Gastroesophageal sphincter (tissue), 4 donors: ENCODE data around the gene C22orf31. TPM values are rescaled to one million over a fixed set of nuclear protein-coding genes. Genes with fewer than 3 reads are reported as not detected.

ENCODE experiments used
- ATAC-seq: fragments of 150-250 bp; one replicate; pipeline ENCODE4 v1.9.1; 2016; ENCODE audit warnings: mild to moderate bottlenecking, moderate library complexity
- H3K27ac ChIP-seq, 4 donors: fragments of 200-600 bp; sonication (generic) in 3 of 4; 1 replicate in 3 of 4; 2 replicates in 1 of 4; pipeline ENCODE4 v1.5.1; 2016 to 2019
- H3K27me3 ChIP-seq: fragments of 200-600 bp; sonication (generic); one replicate; pipeline ENCODE4 v1.5.1; 2019
- H3K36me3 ChIP-seq, 2 donors: fragments of 200-600 bp; sonication (generic); one replicate each; pipeline ENCODE4 v1.5.1; 2019; ENCODE audit warnings: control low read depth in 1 of 2
- H3K4me1 ChIP-seq, 3 donors: fragments of 200-600 bp; sonication (generic); 1 replicate in 2 of 3; 2 replicates in 1 of 3; pipeline ENCODE4 v1.5.1; 2016 to 2019; ENCODE audit warnings: control low read depth in 2 of 3
- H3K4me3 ChIP-seq, 2 donors: fragments of 200-600 bp; sonication (generic); one replicate each; pipeline ENCODE4 v1.5.1; 2019; ENCODE audit warnings: mild to moderate bottlenecking in 1 of 2, moderate library complexity in 1 of 2
- H3K9me3 ChIP-seq, 3 donors: fragments of 200-600 bp; sonication (generic); one replicate each; pipeline ENCODE4 v1.5.1; 2017 to 2019; ENCODE audit warnings: control low read depth in 2 of 3
- CTCF ChIP-seq, 4 experiments: fragments of 200-600 bp in 2 of 4; fragments of 450-650 bp in 2 of 4; sonication (generic) in 1 of 4; IDR thresholded peaks; one replicate each; pipeline ENCODE4 v1.5.1; 2017 to 2019; ENCODE audit warnings: antibody characterized with exemption in 4 of 4, mild to moderate bottlenecking in 2 of 4, moderate library complexity in 2 of 4
- EP300 ChIP-seq: sonication (generic); formaldehyde crosslinking; IDR thresholded peaks from one replicate; pipeline ENCODE4 v1.6.1; 2017; ENCODE audit warnings: antibody characterized with exemption, mild to moderate bottlenecking
- POLR2A ChIP-seq, 2 donors: fragments of 450-650 bp; IDR thresholded peaks; one replicate each; pipeline ENCODE4 v1.6.1; 2017; ENCODE audit warnings: antibody characterized with exemption in 2 of 2, mild to moderate bottlenecking in 2 of 2, moderate library complexity in 1 of 2
- POLR2AphosphoS5 ChIP-seq: sonication (generic); formaldehyde crosslinking; IDR thresholded peaks from one replicate; pipeline ENCODE4 v1.6.1; 2017; ENCODE audit warnings: antibody characterized with exemption
- WGBS, 2 donors: methylation state at CpG; one replicate each; pipeline ENCODE4 v1.1.5; 2018; ENCODE audit warnings: low coverage in 1 of 2; 5-methylcytosine and 5-hydroxymethylcytosine counted together
- total RNA-seq, 4 donors: library from RNA; depleted of rRNA; stranded (reverse); fragments of >200 nt; gene quantifications; one replicate each; pipeline ENCODE4 v1.1.0, GENCODE V29; 2016

The C22orf31 gene
- total RNA-seq, 4 donors from 2014 or later, result not detected

- peaks cover 0 to 41% (median 0%) of the 10 kb centered on the region in 3 donors for H3K4me1 ChIP-seq
- H3K27me3 ChIP-seq, result no peaks in the 10 kb centered on the region
- TF ChIP-seq POLR2A (IDR thresholded peaks at IDR 0.05), result no peak
- no peak for TF ChIP-seq CTCF (IDR thresholded peaks at IDR 0.05)
- no peak for TF ChIP-seq POLR2AphosphoS5
- TF ChIP-seq EP300, result no peak
- ATAC-seq, result no peak
- no peaks in the 10 kb centered on the region for H3K36me3 ChIP-seq
- no peaks in the 10 kb centered on the region for H3K9me3 ChIP-seq
- WGBS, 2 donors, result 75 to 76% methylated on average over 6 of the region's 6 CpGs
- H3K4me3 ChIP-seq, result no peak overlapping the region
- peak overlapping the region in 1 of 4 donors; percentile 14 for H3K27ac ChIP-seq
Observed at GRCh38 chr22:29078036-29078868, 16.6 kb upstream of the C22orf31 start.

GRCh38 chr22:29074276-29074772 lies 12.7 kb upstream of the C22orf31 start:
- Histone ChIP-seq H3K27me3 (no peaks in the 10 kb centered on the region), H3K36me3 (no peaks in the 10 kb centered on the region), H3K9me3 (no peaks in the 10 kb centered on the region), H3K4me3 (peak overlapping the region; percentile 79 to 84), H3K27ac (peak overlapping the region in 3 of 4 donors; percentile 65 to 84 (median 70)), H3K4me1 (peaks cover 0 to 42% (median 12%) of the 10 kb centered on the region in 3 donors)
- 48 to 76% methylated on average over 3 to 9 of the region's 10 CpGs for WGBS, 2 donors
- no peak for TF ChIP-seq POLR2AphosphoS5
- ATAC-seq, result no peak

- H3K36me3 ChIP-seq, result no peaks in the 10 kb centered on the region
- peaks cover 0 to 36% (median 12%) of the 10 kb centered on the region in 3 donors for H3K4me1 ChIP-seq
- no peaks in the 10 kb centered on the region for H3K27me3 ChIP-seq
- peak overlapping the region; percentile 2 to 84 (median 68) for H3K27ac ChIP-seq
- WGBS, 2 donors, result 5 to 13% methylated on average over 3 of the region's 53 CpGs
- H3K4me3 ChIP-seq, result peak overlapping the region; percentile 79 to 84
- peak; percentile 37 for ATAC-seq
- no peaks in the 10 kb centered on the region for H3K9me3 ChIP-seq
- TF ChIP-seq POLR2A (IDR thresholded peaks at IDR 0.05) (no peak), POLR2AphosphoS5 (no peak), CTCF (IDR thresholded peaks at IDR 0.05) (no peak)
Observed at GRCh38 chr22:29073618-29074275, 12.1 kb upstream of the C22orf31 start.

- no peaks in the 10 kb centered on the region for H3K36me3 ChIP-seq
- H3K9me3 ChIP-seq, result no peaks in the 10 kb centered on the region
- TF ChIP-seq POLR2AphosphoS5, result no peak
- TF ChIP-seq POLR2A (IDR thresholded peaks at IDR 0.05), result peak in 1 of 2 donors; percentile 15
- no peak for TF ChIP-seq EP300
- H3K27ac ChIP-seq, result peak within 1 kb of the TSS; percentile 2 to 84 (median 68)
- peak within 1 kb of the TSS; percentile 79 to 84 for H3K4me3 ChIP-seq
- peaks cover 2% of the 10 kb centered on the region for H3K27me3 ChIP-seq
- H3K4me1 ChIP-seq, result peaks cover 0 to 35% (median 12%) of the 10 kb centered on the region in 3 donors
- no CpG with 5 or more reads among the region's 76 CpGs for WGBS, 2 donors
- ATAC-seq, result peak; percentile 14
Observed at GRCh38 chr22:29072979-29073617, 11.5 kb upstream of the C22orf31 start, which contains the start of gene KREMEN1. Gene KREMEN1, plus strand, starts transcription at chr22:29073035. Its CDS starts 96 bp downstream, at chr22:29073131.

GRCh38 chr22:29072193-29072978 lies 10.8 kb upstream of the C22orf31 start:
- peak; percentile 94 for ATAC-seq
- H3K9me3 ChIP-seq, result no peaks in the 10 kb centered on the region
- H3K4me3 ChIP-seq, result peak overlapping the region; percentile 27 to 84
- H3K27me3 ChIP-seq, result peaks cover 3% of the 10 kb centered on the region
- H3K27ac ChIP-seq, result peak overlapping the region in 2 of 4 donors; percentile 56 to 70
- H3K36me3 ChIP-seq, result no peaks in the 10 kb centered on the region
- peaks cover 0 to 35% (median 12%) of the 10 kb centered on the region in 3 donors for H3K4me1 ChIP-seq
- 63 to 66% methylated on average over 13 to 14 of the region's 41 CpGs for WGBS, 2 donors
- TF ChIP-seq EP300, result no peak
- TF ChIP-seq POLR2AphosphoS5, result no peak
- TF ChIP-seq CTCF (IDR thresholded peaks at IDR 0.05), result no peak
- no peak for TF ChIP-seq POLR2A (IDR thresholded peaks at IDR 0.05)
